NCI-H524 (cell line): ENCODE results near the gene IFT74.

Experiments
- DNase-seq, 2 experiments: peaks; one replicate each; lab custom pipeline; 2025; lab: John Stamatoyannopoulos, UW

The IFT74 gene

GRCh38 chr9:26974927-26975326 lies 18.7 kb downstream of the IFT74 start:
- DNase-seq: no peak

- peak; percentile 3 to 46 for DNase-seq
These were observed 19.8 kb downstream of the IFT74 start for GRCh38 chr9:26975728-26976707.

- DNase-seq: peak in 1 of 2 experiments; percentile 1
These were observed 27.1 kb downstream of the IFT74 start for GRCh38 chr9:26983340-26983739.

- no peak for DNase-seq
These were observed 39.6 kb downstream of the IFT74 start for GRCh38 chr9:26995810-26996209.

GRCh38 chr9:27003426-27004077 lies 47.3 kb downstream of the IFT74 start:
- no peak for DNase-seq

GRCh38 chr9:27005491-27005890 lies 49.3 kb downstream of the IFT74 start, which contains the start of gene LRRC19:
LRRC19 (minus strand) TSS chr9:27005672; CDS start chr9:26999694, 5,978 bp downstream.
- DNase-seq: no peak

GRCh38 chr9:27019589-27019988 lies 63.4 kb downstream of the IFT74 start:
- DNase-seq: no peak

- no peak for DNase-seq
These were observed 66.7 kb downstream of the IFT74 start for GRCh38 chr9:27022920-27023319.

- no peak for DNase-seq
These were observed 73.0 kb downstream of the IFT74 start for GRCh38 chr9:27029186-27029585.

GRCh38 chr9:27033815-27034403 lies 77.7 kb downstream of the IFT74 start:
- peak; percentile 2 to 40 for DNase-seq

GRCh38 chr9:27037499-27037898 lies 81.3 kb downstream of the IFT74 start:
- no peak for DNase-seq

- DNase-seq: peak in 1 of 2 experiments; percentile 38
These were observed 85.5 kb downstream of the IFT74 start for GRCh38 chr9:27041746-27042145.

- no peak for DNase-seq
These were observed 86.3 kb downstream of the IFT74 start for GRCh38 chr9:27042476-27042875.

GRCh38 chr9:27043176-27043575 lies 87.0 kb downstream of the IFT74 start:
- DNase-seq: peak; percentile 61 to 90

- no peak for DNase-seq
These were observed 90.9 kb downstream of the IFT74 start for GRCh38 chr9:27047136-27047535.

- no peak for DNase-seq
These were observed 97.3 kb downstream of the IFT74 start for GRCh38 chr9:27053369-27054022.

GRCh38 chr9:27054125-27054524 lies 97.9 kb downstream of the IFT74 start:
- DNase-seq: no peak

GRCh38 chr9:27054841-27055240 lies 98.6 kb downstream of the IFT74 start:
- no peak for DNase-seq

GRCh38 chr9:27059412-27059811 lies 103.2 kb downstream of the IFT74 start:
- no peak for DNase-seq

- no peak for DNase-seq
These were observed 103.7 kb downstream of the IFT74 start for GRCh38 chr9:27059907-27060306.

- no peak for DNase-seq
These were observed 109.1 kb downstream of the IFT74 start for GRCh38 chr9:27065288-27065687.
